H7 (cell line): ENCODE results near the gene CASTOR1. TPM values are rescaled to one million over a fixed set of nuclear protein-coding genes. Genes with fewer than 3 reads are reported as not detected.
"Not testable (repeated sequence)": the region's sequence is repeated elsewhere in the genome, so short reads cannot be mapped to it uniquely, and the experiment has no call there.

Source experiments
- DNase-seq: peaks from one replicate; pipeline ENCODE4 v3.0.0; 2012
- H3K27me3 ChIP-seq: 2 replicates; pipeline ENCODE4 v1.6.0; 2011; ENCODE audit warnings: mild to moderate bottlenecking, low read length; ENCODE audit not compliant: control insufficient read depth, insufficient read depth
- H3K36me3 ChIP-seq: replicated peaks from 2 replicates; pipeline ENCODE4 v1.5.1; 2011; ENCODE audit warnings: low read length; ENCODE audit not compliant: control insufficient read depth, insufficient read depth
- H3K4me3 ChIP-seq: 2 replicates; pipeline ENCODE4 v1.5.1; 2011; ENCODE audit warnings: low read depth, mild to moderate bottlenecking, control low read depth, low read length, moderate library complexity; ENCODE audit not compliant: insufficient read depth
- total RNA-seq: library from RNA; depleted of rRNA; stranded (reverse); fragments of >200 nt; shearing (Covaris generic); gene quantifications from 2 replicates; pipeline ENCODE4 v1.2.3, GENCODE V29; 2014; rRNA removed

CASTOR1 gene
- 10.2 and 15.4 TPM in 2 replicates for total RNA-seq

DNA sequence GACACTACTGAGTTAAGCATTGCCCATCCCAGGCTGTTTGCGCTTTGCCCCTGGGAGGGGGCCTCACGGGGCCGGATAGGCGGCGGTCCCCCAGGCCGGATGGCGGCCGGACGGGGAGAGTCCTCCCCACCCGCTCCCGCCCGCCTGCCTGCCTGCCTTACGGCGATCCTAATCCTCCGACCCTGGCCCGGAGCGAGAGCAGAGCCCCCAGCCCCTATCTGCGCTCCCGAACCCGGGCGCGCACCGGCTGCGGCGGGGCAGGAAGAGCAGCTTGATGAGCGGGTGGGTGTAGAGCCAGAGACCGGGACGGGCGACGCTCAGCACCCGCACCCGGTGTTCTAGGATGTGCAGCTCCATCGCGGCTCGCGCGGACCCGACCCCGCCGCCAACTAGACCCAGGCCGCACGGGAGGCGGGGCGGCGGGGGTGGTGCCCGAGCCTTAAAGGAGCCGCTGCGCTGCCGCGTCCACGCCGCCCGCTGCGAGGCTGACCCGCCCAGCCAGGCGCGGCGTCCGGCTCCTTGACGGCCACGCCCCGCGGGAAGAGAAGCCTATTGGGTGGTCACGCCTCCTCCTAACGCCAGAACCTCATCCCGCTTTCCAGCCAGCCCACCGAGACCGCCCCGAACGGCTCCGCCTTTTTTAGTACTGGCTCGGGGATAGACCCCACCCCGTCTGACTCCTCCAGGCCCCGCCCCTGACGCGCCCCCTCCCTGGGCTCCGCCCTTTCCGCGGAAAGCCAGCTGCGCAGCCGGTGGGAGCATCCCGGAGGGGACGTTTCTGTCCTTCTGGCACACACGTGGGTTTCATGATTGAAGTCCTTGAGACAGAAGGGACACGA is at the start of gene CASTOR1:
Gene CASTOR1, minus strand, starts transcription at position 365 of the 839 bp plus-strand sequence. Its CDS starts 8 bp downstream, at position 357.
- Histone ChIP-seq H3K4me3 (peak within 1 kb of the TSS; percentile 65), H3K36me3 (no peaks in the 10 kb centered on the region; the same call in 1 of the 2 replicates), H3K27me3 (peaks cover 6% of the 10 kb centered on the region; the same call in 1 of the 2 replicates)
- DNase-seq, result peak; percentile 100

- Histone ChIP-seq H3K4me3 (no peak overlapping the region), H3K27me3 (no peaks in the 10 kb centered on the region), H3K36me3 (peaks cover 80% of the 10 kb centered on the region)
- DNase-seq, result no peak
Measured at GRCh38 chr22:30338802-30339201, 49.5 kb upstream of the CASTOR1 start.

GRCh38 chr22:30338341-30338740 is 49.0 kb upstream of the CASTOR1 start:
- not testable (repeated sequence) for H3K27me3 ChIP-seq, DNase-seq, H3K4me3 ChIP-seq
- peaks cover 77% of the 10 kb centered on the region for H3K36me3 ChIP-seq

DNA sequence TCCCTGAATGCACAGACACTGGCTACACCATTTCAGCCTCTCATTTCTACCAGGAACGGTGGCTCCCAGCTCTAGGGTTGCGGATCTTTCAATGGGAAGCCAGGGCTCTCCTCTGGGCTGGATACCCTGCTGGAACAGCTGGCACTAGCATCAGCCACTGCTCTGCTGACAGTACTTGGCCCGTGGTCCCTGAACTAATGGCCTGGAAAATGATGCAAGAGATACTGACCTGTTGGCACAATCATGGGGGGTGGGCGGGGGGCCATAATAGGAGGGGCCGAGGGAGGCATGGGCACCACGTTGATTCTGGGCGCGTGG is 48.1 kb upstream of the CASTOR1 start:
- Histone ChIP-seq H3K4me3 (no peak overlapping the region), H3K36me3 (peaks cover 76% of the 10 kb centered on the region), H3K27me3 (no peaks in the 10 kb centered on the region)
- DNase-seq, result no peak

- Histone ChIP-seq H3K27me3 (no peaks in the 10 kb centered on the region), H3K36me3 (peaks cover 72% of the 10 kb centered on the region), H3K4me3 (no peak overlapping the region)
- DNase-seq, result no peak
Measured at GRCh38 chr22:30336752-30337460, 47.6 kb upstream of the CASTOR1 start.

GRCh38 chr22:30335236-30335635 is 45.9 kb upstream of the CASTOR1 start:
- Histone ChIP-seq H3K36me3 (peaks cover 58% of the 10 kb centered on the region), H3K27me3 (no peaks in the 10 kb centered on the region), H3K4me3 (no peak overlapping the region)
- no peak for DNase-seq

- no peak for DNase-seq
- Histone ChIP-seq H3K36me3 (peaks cover 53% of the 10 kb centered on the region), H3K27me3 (no peaks in the 10 kb centered on the region), H3K4me3 (no peak overlapping the region)
Measured at GRCh38 chr22:30334646-30335045, 45.3 kb upstream of the CASTOR1 start.

DNA sequence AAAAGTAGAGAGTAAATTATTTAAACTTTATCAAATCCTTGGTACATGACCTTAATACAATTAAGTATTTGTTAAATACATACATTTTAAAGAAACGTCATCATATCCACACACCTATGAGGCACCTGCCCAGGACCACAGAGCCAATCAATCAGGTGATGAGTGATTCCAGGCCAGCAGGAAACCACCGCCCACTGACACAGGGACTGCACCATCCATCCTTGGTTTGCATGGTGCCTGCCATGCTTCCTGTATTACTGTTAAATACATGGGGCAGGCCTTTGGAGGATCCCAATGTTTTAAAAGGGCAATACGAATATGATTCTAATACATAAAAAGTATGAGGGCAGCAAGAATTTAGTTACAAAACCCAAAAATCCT is 44.4 kb upstream of the CASTOR1 start:
- Histone ChIP-seq H3K36me3 (peaks cover 46% of the 10 kb centered on the region), H3K4me3 (no peak overlapping the region)
- no peak for DNase-seq

DNA sequence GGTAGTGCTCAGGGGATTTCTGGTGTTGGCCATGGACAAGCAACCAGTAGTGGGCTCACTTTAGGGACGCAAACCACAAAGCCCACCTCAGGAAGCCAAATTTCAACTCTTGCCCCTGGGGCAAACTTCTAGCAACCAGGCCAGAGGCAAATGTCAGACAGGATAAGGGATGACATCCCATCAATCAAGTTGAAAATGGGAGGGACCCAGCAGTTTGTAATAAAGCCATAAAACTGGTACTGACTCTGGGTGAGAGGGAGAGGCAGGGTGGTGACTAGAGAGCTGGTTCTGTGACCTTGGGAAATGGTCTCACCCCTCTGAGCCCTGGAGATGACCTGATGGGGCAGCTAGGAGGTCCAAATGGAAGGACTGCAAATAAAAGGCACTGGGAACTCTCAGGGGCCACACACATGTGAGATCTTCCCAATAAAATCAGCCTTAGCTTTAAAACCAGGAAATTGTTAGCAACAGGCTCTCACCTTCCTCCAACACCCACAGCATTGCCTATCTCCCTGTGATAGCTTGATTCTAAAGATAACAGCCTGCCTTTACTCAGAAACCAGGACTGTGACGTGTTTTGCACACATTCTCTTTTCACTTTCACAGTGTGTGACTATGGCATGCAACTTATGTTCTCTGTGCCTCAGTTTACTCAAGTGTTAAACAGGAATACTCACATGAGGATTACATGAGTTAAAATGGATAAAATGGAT is 43.8 kb upstream of the CASTOR1 start:
- no peak overlapping the region for H3K4me3 ChIP-seq
- peaks cover 42% of the 10 kb centered on the region for H3K36me3 ChIP-seq
- no peak for DNase-seq
- no peaks in the 10 kb centered on the region for H3K27me3 ChIP-seq

More for the DNA sequence above, 44.4 kb upstream of the CASTOR1 start:
- no peaks in the 10 kb centered on the region for H3K27me3 ChIP-seq

- peaks cover 38% of the 10 kb centered on the region for H3K36me3 ChIP-seq
- no peaks in the 10 kb centered on the region for H3K27me3 ChIP-seq
- no peak overlapping the region for H3K4me3 ChIP-seq
- DNase-seq, result no peak
Measured at GRCh38 chr22:30332551-30332950, 43.2 kb upstream of the CASTOR1 start.

- peaks cover 10% of the 10 kb centered on the region for H3K36me3 ChIP-seq
- H3K4me3 ChIP-seq, result no peak overlapping the region
- peak; percentile 57 for DNase-seq
- H3K27me3 ChIP-seq, result no peaks in the 10 kb centered on the region
Measured at GRCh38 chr22:30328466-30329049, 39.3 kb upstream of the CASTOR1 start.

GRCh38 chr22:30327864-30328345 is 38.6 kb upstream of the CASTOR1 start:
- peaks cover 5% of the 10 kb centered on the region for H3K36me3 ChIP-seq
- H3K27me3 ChIP-seq, result no peaks in the 10 kb centered on the region
- peak; percentile 83 for DNase-seq
- H3K4me3 ChIP-seq, result no peak overlapping the region

DNA sequence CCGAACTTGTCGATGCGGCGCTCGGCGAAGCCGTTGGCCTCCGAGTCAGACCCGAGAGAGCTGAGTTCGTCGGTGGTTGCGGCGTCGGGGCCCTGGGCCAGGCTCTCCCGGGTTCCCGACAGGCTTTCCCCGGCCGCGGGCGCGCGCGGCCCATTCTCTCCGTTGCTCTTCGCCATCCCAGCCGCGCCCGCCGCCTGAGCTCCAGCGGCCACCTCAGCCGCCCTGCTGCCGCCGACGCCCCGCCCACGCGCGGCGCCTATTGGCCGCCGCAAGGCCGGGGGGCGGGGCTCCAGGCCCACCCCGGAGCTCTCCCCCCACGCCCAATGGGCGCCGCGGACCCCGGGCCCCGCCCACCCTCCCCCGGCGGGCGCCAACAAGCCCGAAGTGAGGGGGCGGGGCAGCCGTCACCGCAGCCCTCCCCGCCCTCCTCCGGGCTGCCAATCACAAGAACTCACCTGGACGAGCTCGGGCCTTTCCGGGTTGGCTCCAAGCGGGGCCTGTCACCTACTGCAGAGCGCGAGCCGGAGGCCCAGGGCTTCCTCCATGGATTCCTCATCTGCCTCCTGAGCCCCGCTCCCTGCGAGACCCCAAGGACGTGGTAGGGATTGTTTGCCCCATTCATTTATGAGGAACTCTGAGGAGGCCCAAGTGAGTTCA is 37.5 kb upstream of the CASTOR1 start, which contains the start of gene TBC1D10A:
Gene TBC1D10A, minus strand, starts transcription at position 236 of the 657 bp plus-strand sequence. Its CDS starts 60 bp downstream, at position 176.
- Histone ChIP-seq H3K27me3 (no peaks in the 10 kb centered on the region), H3K4me3 (peak within 1 kb of the TSS; percentile 95), H3K36me3 (peaks cover 1% of the 10 kb centered on the region; the same call in 1 of the 2 replicates)
- peak; percentile 100 for DNase-seq
